HG02623 (cell line): ENCODE results near the gene PRTN3.
"Not testable (repeated sequence)": the region's sequence is repeated elsewhere in the genome, so short reads cannot be mapped to it uniquely, and the experiment has no call there.

Source experiments
- ATAC-seq: cut with Tn5 transposase; IDR thresholded peaks from one replicate; pipeline ENCODE4 v1.9.1; 2021; ENCODE audit warnings: moderate library complexity; ENCODE audit not compliant: unreplicated experiment

PRTN3 gene

GRCh38 chr19:814152-815078, 26.4 kb upstream of the PRTN3 start:
- no peak for ATAC-seq

GRCh38 chr19:815079-815774, 25.6 kb upstream of the PRTN3 start:
- no peak for ATAC-seq

DNA sequence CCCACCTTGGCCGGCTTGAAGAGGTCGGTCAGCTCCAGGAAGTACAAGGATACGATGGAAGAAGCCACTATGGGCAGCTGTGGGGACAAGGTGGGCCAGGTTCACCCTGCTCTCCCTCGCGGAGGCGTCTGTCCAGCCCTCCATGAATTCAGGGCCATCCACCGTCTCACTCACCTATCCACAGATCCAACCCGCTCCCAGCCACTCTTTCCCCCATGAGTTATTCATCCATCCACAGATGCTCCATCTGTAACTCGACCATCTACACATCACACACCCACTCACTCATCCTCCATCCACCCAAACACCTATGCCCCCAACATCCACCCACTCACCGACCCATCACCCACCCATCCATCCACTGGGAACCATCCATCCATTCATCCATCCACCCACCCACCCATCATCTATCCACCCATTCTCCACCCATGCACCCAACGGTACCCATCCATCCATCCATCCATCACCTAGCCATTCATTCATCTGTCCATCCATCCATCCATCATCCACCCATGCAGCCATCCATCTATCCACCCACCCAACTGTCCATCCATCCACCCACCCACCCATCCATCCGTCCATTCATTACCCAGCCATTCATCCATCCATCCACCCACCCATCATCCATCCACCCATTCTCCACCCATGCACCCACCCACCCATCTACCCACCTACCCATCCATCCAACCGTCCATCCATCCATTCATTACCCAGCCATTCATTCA, 24.9 kb upstream of the PRTN3 start:
- no peak for ATAC-seq

DNA sequence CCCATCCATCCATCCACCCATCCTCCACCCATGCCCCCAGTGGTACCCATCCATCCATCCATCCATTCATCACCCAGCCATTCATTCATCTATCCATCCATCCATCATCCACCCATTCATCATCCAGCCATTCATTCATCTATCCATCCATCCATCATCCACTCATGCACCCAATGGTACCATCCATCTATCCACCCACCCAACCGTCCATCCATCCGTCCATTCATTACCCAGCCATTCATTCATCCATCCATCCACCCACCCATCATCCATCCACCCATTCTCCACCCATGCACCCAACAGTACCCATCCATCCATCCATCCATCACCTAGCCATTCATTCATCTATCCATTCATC, 24.3 kb upstream of the PRTN3 start:
- no peak for ATAC-seq

DNA sequence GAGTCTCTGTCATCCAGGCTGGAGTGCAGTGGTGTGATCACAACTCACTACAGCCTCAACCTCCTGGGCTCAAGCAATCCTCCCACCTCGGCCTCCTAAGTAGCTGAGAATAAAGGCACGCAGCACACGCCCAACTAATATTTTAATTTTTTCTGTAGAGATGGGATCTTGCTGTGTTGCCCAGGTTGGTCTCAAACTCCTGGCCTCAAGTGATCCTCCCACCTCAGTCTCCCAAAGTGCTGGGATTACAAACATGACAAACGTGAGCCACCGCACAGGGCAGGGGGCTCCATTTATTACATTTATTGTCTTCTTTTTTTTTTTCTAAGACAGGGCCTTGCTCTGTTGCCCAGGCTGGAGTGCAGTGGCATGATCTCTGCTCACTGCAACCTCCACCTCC, 20.6 kb upstream of the PRTN3 start:
- not testable (repeated sequence) for ATAC-seq

- no peak for ATAC-seq
Measured at GRCh38 chr19:821231-821824, 19.5 kb upstream of the PRTN3 start.

DNA sequence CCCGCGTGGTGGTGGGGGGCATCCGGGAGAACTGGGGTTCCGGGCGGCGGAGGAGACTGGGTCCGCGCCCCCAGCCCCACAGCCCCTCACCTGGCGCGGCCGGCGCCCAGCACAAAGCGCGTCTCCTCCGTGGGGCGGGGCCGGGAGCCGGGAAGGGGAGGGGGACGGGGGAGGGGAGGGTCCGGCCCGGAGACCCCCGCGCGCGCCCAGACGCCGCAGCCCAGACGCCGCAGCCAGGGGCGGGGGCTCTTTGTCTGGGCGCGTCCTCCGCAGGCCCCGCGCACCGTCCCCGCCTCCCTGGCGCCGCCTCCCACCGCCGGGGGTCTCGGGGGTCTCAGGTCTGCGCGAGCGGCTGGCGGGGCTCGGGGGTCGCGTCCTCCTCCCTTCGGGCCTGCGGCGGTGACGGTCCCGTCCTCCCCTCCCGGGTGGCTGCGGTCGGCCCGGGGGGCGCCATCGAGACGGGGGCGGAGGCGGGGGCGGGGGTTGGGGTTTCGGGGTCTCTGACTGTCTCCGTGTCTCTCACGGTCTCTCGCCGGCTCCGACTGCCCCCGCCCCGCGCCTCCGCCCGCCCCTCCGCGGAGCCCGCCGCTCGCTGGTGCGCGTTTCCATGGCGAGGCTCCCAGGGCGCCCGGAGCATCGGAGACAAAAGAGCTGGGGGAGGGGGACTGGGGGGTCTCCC, 18.8 kb upstream of the PRTN3 start, which contains the start of gene PLPPR3:
PLPPR3 (minus strand) TSS at position 131 of the 679 bp plus-strand sequence. CDS start 396 bp downstream, outside the sequence.
- no peak for ATAC-seq

DNA sequence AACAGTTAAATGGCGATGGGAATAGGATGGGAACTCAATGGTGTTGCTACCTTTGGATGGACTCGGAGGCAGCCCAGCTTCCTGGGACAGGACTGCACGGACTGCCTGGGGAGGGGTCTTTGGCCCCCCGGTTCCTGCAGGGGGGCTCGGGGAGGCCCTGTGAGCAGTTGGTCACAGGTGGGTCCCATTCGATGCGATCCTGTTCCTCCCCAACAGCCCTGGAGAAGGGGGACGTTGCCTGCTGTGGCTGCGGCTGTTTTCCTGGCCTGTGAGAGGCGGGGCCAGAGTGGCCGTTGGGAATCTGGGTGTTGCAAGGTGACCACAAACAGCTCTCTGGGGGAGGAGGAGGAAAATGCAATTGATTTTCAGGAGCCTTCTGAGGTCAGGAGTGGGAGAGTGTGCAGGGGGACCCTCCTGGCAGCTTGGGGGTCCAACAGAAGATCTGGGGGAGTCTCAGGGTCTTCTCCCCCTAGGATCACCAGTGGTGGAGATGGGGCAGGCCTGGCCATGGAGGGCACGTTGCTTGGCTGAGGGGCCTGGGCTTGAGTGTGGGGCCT, 17.2 kb upstream of the PRTN3 start:
- ATAC-seq = no peak

DNA sequence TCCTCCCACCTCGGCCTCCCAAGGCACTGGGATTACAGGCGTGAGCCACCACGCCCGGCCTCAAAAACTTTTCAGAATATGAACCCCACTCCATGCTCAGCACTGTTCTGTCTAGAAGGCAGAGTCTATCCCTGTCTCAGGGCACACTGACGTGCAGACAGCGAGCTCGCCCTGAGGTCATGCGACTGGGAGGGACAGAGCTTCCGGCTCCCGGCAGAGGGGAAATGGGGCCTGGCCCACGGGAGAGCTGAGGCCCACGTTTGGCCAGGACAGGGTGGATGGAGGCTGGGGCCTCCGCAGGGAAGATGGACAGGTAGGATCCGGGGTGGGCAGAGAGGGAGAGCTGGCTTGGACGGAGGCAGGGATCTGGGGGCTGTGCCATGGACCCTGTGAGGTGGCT, 15.9 kb upstream of the PRTN3 start:
- no peak for ATAC-seq

DNA sequence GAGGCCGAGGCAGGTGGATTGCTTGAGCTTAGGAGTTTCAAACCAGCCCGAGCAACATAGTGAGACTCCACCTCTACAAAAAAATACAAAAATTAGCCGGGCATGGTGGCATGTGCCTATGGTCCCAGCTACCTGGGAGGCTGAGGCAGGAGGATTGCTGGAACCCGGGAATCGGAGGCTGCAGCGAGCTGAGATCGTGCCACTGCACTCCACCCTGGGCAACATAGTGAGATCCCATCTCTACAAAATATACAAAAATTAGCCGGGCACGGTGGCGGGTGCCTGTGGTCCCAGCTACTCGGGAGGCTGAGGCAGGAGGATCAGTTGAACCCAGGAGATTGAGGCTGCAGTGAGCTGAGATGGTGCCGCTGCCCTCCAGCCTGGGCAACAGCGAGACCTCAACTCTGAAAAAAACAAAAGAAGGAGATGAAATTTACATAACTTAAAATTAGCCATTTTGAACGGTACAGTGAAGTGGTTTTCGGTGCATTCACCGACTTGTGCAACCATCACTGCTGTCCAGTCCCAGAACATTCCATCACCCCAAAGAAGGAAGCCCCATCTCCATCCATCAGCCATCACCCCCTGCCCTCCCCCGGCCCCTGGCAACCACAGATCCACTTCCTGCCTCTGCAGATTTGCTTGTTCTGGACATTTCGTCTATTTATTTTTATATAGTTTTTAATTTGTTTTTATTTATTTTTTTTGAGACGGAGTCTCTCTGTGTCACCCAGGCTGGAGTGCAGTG, 14.7 kb upstream of the PRTN3 start:
- no peak for ATAC-seq

- ATAC-seq = no peak
Measured at GRCh38 chr19:827314-827709, 13.5 kb upstream of the PRTN3 start.

GRCh38 chr19:827710-828321, 13.0 kb upstream of the PRTN3 start, which contains the start of gene AZU1:
TSS of gene AZU1 (plus strand) at chr19:827837. CDS start at chr19:827847, 10 bp downstream.
- no peak for ATAC-seq

DNA sequence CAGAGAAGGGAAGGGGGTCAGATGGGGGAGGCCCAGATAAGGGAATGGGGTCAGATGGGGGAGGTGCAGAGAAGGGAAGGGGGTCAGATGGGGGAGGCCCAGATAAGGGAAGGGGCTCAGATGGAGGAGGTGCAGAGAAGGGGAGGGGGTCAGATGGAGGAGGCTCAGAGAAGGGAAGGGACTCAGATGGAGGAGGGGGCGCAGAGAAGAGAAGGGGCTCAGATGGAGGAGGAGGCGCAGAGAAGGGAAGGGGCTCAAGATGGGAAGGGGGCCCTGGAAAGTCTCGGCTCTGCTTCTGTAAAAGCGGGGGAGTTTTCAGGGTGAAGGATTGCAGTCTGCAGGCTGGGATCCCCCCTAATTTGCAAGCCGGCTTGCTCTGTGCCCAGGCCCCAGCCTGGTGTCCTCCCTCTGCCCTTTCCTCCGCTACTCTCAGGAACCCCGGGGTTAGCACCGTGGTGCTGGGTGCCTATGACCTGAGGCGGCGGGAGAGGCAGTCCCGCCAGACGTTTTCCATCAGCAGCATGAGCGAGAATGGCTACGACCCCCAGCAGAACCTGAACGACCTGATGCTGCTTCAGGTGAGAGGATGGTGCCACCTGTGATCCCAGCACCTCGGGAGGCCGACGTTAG, 11.6 kb upstream of the PRTN3 start:
- ATAC-seq = no peak

DNA sequence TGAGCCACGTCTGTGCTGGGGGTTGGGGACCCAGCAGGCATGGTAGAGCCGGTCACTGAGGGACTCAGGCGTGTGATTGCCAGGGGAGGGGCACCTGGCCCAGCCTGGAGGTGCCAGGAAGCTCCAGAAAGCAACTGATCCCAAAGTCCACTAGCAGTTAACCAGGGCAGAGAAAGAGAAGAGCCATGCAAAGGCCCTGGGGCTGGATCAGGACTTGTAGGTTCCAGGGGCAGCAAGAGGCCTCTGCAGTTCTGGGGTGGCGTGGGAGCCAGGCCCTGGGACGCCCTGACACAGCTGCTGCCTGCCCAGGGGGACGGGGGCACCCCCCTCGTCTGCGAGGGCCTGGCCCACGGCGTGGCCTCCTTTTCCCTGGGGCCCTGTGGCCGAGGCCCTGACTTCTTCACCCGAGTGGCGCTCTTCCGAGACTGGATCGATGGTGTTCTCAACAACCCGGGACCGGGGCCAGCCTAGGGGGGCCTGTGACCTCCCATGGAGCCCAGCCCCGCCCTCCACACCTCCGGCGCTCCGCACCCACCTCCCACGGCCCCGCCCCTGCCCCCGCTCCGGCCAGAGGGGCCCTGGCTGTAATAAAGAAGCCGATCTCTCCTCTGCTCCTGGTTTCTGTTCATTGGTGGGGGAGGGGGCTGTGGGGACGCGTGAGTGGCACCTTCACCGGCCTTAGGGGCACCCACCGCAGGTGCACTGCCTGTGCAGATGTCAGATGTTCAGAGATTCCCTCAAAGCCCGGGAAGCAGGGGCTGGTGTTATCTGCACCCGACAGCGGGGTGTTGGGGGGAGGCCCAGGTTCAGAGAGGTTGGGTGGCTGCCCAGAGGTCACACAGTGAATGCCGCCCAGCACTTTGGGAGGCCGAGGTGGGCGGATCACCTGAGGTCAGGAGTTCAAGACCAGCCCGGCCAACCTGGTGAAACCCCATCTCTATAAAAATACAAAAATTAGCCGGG, 9.1 kb upstream of the PRTN3 start:
- ATAC-seq = no peak

DNA sequence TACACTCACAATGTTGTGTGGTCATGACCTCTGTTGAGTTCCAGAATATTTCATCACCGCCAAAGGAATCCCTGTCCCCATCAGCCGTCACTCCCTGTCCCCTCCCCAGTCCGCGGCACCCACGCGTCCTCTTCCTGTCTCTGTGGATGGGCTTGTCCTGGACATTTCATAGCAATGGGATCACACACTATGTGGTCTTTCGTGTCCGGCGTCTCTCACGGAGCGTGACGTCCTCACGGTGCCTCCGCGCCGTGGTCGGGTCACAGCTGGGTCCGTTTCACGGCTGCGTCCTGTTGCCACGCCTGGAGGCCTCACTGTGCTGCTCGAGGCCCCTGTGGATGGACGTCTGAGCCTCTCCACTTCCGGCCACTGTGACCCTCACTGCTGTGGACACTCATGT, 6.6 kb upstream of the PRTN3 start:
- ATAC-seq = no peak

DNA sequence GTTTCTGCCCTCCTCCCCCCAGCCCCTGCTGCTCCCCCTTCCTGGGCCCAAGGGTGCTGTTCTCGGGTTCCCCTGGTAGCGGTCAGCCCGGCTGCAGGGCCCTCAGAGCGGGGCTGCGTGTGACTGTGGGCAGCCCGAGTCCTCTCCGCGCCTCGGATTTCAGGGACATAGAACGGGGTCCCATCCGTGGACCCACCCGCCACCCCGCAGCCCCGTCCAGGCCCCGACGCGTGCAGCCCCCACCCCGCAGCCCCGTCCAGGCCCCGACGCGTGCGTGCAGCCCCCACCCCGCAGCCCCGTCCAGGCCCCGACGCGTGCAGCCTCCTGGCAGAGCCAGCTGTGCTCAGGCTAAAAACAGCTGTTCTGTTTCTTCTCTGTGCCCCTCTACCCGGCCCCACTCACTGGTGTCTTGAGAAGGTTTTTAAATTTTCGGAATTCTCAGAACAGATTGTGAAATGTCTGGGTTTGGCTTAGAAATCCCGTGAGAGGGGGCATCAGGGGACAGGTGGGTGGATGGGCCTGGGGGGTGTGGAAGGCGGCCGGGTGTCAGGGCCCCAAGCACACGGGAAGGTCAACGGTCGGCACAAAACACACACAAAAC, 5.5 kb upstream of the PRTN3 start:
- ATAC-seq = no peak

GRCh38 chr19:842802-843179, 2.0 kb downstream of the PRTN3 start:
- ATAC-seq = not testable (repeated sequence)
